ENCODE data around the gene SLC18A2. TPM values are rescaled to one million over a fixed set of nuclear protein-coding genes. Genes with fewer than 3 reads are reported as not detected.
"Not testable (repeated sequence)": the region's sequence is repeated elsewhere in the genome, so short reads cannot be mapped to it uniquely, and the experiment has no call there.

The SLC18A2 gene
- total RNA-seq, 1 donor from 2014 or later = 0.16 TPM

DNA sequence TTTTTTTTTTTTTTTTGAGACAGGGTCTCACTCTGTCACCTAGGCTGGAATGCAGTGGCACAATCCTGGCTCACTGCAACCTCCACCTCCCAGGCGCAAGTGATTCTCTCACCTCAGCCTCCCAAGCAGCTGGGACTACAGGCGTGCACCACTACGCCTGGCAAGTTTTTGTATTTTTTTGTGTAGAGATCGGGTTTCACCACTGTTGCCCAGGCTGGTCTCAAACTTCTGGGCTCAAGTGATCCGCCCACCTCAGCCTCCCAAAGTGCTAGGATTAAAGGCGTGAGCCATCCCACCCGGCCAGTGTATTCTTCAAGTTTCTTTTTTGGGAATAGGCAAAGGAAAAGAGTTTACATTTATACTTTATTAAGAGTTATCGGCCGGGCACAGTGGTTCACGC, 50.0 kb downstream of the SLC18A2 start:
- ATAC-seq; intact Hi-C loops (cut with DNase I): not testable (repeated sequence)
- peak; percentile 60 for DNase-seq (ENCODE audit: missing footprints)

DNA sequence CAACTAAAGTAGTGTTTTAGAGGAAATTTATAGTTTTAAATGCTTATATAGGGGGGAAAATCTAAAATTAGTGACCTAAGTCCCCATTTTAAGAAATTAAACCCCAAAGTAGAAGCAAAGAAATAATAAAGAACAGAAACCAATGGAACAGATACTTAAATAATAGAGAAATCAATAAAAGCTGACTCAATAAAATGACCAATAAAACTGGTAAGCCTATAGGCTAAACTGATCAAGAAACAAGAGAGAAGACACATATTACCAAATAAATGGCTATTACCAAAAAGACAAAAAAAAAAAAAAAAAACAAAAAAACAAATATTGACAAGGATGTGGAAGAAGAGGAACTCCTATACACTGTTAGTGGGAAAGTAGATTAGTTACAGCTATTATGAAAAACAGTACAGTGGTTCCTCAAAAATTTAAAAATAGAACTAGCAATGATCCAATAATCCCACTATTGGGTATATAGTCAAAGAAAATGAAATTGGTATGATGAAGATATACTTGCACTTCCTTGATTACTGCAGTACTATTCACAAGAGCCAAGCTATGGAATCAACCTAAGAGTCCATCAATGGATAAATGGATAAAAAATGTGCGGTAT, 53.2 kb downstream of the SLC18A2 start:
- intact Hi-C loops (cut with DNase I) = no loop called here
- no peak for ATAC-seq
- no peak for DNase-seq (ENCODE audit: missing footprints)

DNA sequence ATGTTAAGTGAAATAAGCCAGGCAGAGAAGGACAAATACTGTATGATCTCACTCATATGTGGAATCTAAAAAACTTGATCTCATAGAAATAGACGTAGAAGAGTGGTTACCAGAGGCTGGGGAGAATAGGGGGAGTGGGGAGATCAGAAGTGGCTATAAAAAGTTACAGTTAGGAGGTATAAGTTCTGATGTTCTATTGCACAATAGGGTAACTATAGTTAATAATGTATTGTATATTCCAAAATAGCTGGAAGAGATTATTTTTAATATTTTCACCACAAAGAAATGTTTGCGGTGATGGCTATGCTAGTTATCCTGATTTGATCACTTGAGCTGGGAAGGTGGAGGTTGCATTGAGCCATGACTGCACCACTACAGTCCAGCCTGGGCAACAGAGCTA, 53.8 kb downstream of the SLC18A2 start:
- intact Hi-C loops (cut with DNase I) = no loop called here
- DNase-seq (ENCODE audit: missing footprints) = no peak
- ATAC-seq = no peak

- no peak for DNase-seq (ENCODE audit: missing footprints)
Measured at GRCh38 chr10:117298219-117298618, 57.3 kb downstream of the SLC18A2 start.

DNA sequence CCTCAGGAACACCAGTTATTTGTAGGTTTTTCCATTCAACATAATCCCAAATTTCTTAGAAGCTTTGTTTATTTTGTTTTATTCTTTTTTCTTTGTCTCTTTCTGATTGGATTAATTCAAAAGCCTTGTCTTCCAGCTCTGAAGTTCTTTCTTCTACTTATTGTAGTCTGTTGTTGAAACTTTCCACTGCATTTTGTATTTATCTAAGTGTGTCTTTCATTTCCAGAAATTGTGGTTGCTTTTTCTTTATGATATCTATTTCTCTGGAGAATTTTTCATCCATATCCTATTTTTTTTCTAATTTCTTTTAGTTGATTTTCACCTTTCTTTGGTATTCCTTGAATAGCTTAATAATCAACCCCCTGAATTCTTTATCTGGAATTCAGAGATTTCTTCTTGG, 58.5 kb downstream of the SLC18A2 start:
- ATAC-seq = no peak
- DNase-seq (ENCODE audit: missing footprints) = no peak
- intact Hi-C loops (cut with DNase I) = no loop called here

More at GRCh38 chr10:117298219-117298618, 57.3 kb downstream of the SLC18A2 start:
- intact Hi-C loops (cut with DNase I) = no loop called here
- ATAC-seq = no peak

DNA sequence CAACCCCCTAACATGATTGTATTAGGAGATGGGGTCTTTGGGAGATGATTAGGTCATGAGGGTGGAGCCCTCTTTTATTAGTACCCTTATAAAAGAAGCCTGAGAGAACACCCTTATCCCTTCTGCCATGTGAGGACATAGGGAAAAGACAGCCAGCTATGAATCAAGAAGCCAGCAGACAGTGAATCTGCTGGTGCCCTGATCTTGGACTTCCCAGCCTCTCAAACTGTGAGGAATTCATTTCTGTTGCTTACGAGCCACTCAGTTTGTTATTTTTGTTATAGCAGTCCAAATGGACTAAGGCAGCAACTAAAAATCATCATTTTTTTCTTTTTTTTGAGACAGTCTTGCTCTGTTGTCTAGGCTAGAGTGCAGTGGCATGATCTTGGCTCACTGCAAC, 59.8 kb downstream of the SLC18A2 start:
- intact Hi-C loops (cut with DNase I) = no loop called here
- ATAC-seq (no peak), DNase-seq (ENCODE audit: missing footprints) (no peak)

- DNase-seq (ENCODE audit: missing footprints); intact Hi-C loops (cut with DNase I); ATAC-seq: not testable (repeated sequence)
Measured at GRCh38 chr10:117303451-117303850, 62.5 kb downstream of the SLC18A2 start.

- intact Hi-C loops (cut with DNase I) = no loop called here
- ATAC-seq (no peak), DNase-seq (ENCODE audit: missing footprints) (no peak)
Measured at GRCh38 chr10:117306674-117307073, 65.8 kb downstream of the SLC18A2 start.

GRCh38 chr10:117311261-117311660, 70.3 kb downstream of the SLC18A2 start:
- ATAC-seq (no peak), DNase-seq (ENCODE audit: missing footprints) (no peak)
- intact Hi-C loops (cut with DNase I) = no loop called here

GRCh38 chr10:117312430-117312829, 71.5 kb downstream of the SLC18A2 start:
- intact Hi-C loops (cut with DNase I) = no loop called here
- ATAC-seq (no peak), DNase-seq (ENCODE audit: missing footprints) (no peak)

- DNase-seq (ENCODE audit: missing footprints) (no peak), ATAC-seq (no peak)
- intact Hi-C loops (cut with DNase I) = no loop called here
Measured at GRCh38 chr10:117313641-117314040, 72.7 kb downstream of the SLC18A2 start.

DNA sequence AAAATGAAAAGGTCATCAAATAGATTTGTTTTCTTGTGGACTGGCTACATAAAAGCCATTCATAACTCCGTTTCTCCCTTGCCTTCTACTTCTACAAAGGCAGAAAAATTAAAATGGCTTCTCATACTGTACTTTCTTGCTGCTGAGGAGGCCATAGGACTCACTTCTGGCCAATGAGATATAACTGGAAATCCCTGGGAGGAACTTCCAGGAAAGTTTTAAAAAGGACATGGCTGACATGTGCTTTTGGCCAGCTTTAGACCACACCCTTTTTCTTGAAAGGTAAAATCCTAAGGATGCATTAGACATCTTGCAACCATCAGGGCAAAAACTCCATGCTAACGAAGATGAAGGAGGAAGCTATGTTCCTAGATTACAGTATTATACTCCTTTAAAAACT, 75.8 kb downstream of the SLC18A2 start:
- ATAC-seq (no peak), DNase-seq (ENCODE audit: missing footprints) (no peak)
- intact Hi-C loops (cut with DNase I) = loop anchor here (5.0 kb wide), 1 partner anchor 99 kb away; no protein-coding TSS in a partner anchor

DNA sequence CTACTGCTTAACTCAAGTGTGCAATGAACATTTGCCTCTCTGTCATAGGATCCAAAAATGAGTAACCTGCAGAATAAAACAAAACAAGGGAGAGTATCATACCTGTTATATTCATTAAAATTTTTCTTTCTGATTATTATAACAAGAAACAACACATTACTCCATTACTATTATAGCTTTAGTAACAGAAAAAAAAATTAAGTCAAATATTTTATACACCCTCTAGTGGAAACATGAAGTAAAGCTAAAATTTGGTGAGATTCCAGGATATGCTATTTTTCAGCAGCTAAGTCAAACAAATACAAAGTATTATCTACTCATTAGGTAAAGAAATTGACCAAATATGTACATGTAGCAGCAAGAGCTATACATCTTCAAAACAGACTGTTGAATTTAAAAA, 78.0 kb downstream of the SLC18A2 start:
- ATAC-seq (no peak), DNase-seq (ENCODE audit: missing footprints) (no peak)
- intact Hi-C loops (cut with DNase I) = loop anchor here (5.0 kb wide), 1 partner anchor 102 kb away; no protein-coding TSS in a partner anchor

- intact Hi-C loops (cut with DNase I) = no loop called here
- ATAC-seq = no peak
- DNase-seq (ENCODE audit: missing footprints) = no peak
Measured at GRCh38 chr10:117320050-117320665, 79.2 kb downstream of the SLC18A2 start.

DNA sequence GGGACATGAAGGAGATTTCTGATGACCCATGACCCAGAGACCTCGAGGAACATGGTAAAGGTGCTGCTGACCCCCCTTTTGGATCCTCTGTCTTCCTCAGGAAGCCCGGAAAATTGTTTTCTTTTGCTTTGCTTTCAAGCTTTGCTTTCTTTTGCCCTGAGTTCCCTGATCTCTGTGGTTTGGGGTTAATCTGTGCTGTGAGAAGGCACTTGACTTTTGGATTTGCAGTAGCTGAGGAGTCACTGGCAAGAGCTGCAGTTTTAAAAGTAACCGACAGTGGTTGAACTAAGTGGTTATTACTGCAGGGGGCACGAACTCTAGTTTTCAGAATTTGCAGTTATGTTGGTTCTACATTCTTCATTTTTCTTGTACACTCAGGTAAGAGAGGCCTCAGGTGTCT, 81.3 kb downstream of the SLC18A2 start:
- no peak for DNase-seq (ENCODE audit: missing footprints)
- intact Hi-C loops (cut with DNase I) = no loop called here
- no peak for ATAC-seq

GRCh38 chr10:117324367-117324766, 83.5 kb downstream of the SLC18A2 start:
- ATAC-seq (no peak), DNase-seq (ENCODE audit: missing footprints) (no peak)
- intact Hi-C loops (cut with DNase I) = no loop called here

DNA sequence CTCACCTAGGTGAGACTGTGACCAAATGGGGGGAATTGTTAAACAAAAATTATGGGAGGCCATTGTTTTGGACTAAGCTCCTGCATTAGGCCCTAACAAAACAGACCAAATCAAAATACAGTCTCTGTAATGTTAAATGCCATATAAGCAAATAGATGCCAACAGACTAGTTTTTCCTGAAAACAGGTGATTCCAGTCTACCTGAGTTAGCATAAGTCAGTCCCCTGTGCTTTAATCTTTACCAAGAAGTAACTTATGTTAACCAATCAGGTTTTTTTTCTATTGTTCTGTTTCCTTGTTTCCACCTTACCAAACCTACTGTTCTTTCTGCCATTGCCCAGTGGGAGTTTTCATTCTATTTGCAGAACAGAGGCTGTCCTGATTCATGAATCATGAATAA, 86.3 kb downstream of the SLC18A2 start:
- intact Hi-C loops (cut with DNase I) = no loop called here
- no peak for DNase-seq (ENCODE audit: missing footprints)
- ATAC-seq = no peak
